ENCODE results near the gene AGBL1. TPM values are rescaled to one million over a fixed set of nuclear protein-coding genes. Genes with fewer than 3 reads are reported as not detected.

The AGBL1 gene
- total RNA-seq, 1 experiment from 2014 or later = not detected

DNA sequence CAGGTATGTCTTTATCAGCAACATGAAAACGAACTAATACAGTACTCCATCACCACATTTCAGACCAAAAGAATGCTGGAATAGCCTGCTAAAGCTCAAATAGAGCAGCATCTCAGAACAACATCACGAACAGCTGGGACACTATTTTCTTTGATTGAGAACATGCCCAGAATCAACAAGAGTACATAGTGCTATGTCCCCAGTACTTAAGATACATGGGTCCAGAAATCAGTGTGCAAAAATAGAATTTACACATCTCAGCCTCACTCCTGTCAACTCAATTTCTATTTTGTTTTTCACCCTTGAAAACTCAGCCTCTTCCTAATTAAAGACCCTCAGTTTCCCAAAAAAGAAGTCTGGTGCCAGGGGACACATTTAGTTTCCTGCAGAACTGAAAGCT is 753.9 kb downstream of the AGBL1 start:
- H3K4me1 ChIP-seq (ENCODE audit: insufficient read depth, low read length, poor library complexity, severe bottlenecking) = no peaks in the 10 kb centered on the region
- intact Hi-C loops (cut with micrococcal nuclease; ENCODE audit: unreplicated experiment) = no loop called here
- H3K4me3 ChIP-seq (ENCODE audit: low read depth, low read length, poor library complexity, severe bottlenecking) = no peak overlapping the region
- no peak for DNase-seq (ENCODE audit: low spot score)
- no peaks in the 10 kb centered on the region for H3K27me3 ChIP-seq (replicated peaks; ENCODE audit: insufficient read depth, low read depth, low read length, poor library complexity)
- ChIA-PET POLR2A (ENCODE audit: low non-redundant PET) (no interaction called here), CTCF (no interaction called here)
- no peak for TF ChIP-seq EZH2 (IDR thresholded peaks at IDR 0.05; ENCODE audit: borderline replicate concordance, low read depth, low read length, poor library complexity, severe bottlenecking)
- peaks cover 11% of the 10 kb centered on the region for H3K9me3 ChIP-seq (ENCODE audit: low read depth, low read length, poor library complexity, severe bottlenecking)
- H3K36me3 ChIP-seq (ENCODE audit: insufficient read depth, low read length, poor library complexity, severe bottlenecking) = no peaks in the 10 kb centered on the region
- no TSS peak for BruUV-seq (replicated peaks)
- H3K27ac ChIP-seq (ENCODE audit: low read depth, low read length, poor library complexity, severe bottlenecking) = no peak overlapping the region

DNA sequence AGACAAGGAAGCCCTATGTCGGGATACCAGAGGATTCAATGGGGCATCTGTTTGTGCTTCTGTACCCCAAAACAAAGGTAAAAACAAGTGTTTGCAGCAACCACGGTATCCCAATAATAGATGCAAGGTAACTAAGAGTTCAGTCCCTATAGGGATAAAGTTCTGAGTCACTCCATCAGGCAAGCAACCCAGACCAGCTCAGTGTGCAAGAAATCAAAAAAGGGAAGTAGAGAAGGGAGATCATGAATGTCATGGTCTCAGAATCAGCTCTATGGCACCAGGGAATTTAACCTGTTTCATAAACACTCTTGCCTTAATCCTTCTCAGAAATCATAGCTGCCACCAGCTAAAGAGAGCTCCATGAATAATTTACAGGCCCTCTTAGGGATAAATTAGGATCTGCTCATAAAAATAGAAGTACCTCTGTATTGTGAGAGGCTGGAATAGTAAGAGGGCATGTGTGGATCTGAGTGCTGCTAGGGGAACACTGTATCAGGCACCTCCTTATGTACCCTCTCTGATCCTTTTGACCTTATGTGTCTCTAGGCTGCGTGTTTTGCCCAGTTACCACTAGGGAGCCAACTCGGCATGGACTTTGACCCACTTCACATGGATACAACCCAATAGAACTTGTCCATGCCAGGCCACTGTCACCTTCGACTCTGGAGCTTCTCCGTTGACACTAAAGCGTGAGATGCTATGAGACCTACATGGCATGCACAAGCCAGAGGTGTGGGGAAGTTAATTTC is 754.6 kb downstream of the AGBL1 start:
- Histone ChIP-seq H3K27me3 (replicated peaks; ENCODE audit: insufficient read depth, low read depth, low read length, poor library complexity) (no peaks in the 10 kb centered on the region), H3K4me3 (ENCODE audit: low read depth, low read length, poor library complexity, severe bottlenecking) (no peak overlapping the region), H3K27ac (ENCODE audit: low read depth, low read length, poor library complexity, severe bottlenecking) (no peak overlapping the region), H3K36me3 (ENCODE audit: insufficient read depth, low read length, poor library complexity, severe bottlenecking) (no peaks in the 10 kb centered on the region), H3K9me3 (ENCODE audit: low read depth, low read length, poor library complexity, severe bottlenecking) (peaks cover 11% of the 10 kb centered on the region), H3K4me1 (ENCODE audit: insufficient read depth, low read length, poor library complexity, severe bottlenecking) (no peaks in the 10 kb centered on the region)
- ChIA-PET POLR2A (ENCODE audit: low non-redundant PET) (no interaction called here), CTCF (no interaction called here)
- no TSS peak for BruUV-seq (replicated peaks)
- no peak for DNase-seq (ENCODE audit: low spot score)
- TF ChIP-seq EZH2 (IDR thresholded peaks at IDR 0.05; ENCODE audit: borderline replicate concordance, low read depth, low read length, poor library complexity, severe bottlenecking) = no peak
- TF ChIP-seq, protein P1, sequence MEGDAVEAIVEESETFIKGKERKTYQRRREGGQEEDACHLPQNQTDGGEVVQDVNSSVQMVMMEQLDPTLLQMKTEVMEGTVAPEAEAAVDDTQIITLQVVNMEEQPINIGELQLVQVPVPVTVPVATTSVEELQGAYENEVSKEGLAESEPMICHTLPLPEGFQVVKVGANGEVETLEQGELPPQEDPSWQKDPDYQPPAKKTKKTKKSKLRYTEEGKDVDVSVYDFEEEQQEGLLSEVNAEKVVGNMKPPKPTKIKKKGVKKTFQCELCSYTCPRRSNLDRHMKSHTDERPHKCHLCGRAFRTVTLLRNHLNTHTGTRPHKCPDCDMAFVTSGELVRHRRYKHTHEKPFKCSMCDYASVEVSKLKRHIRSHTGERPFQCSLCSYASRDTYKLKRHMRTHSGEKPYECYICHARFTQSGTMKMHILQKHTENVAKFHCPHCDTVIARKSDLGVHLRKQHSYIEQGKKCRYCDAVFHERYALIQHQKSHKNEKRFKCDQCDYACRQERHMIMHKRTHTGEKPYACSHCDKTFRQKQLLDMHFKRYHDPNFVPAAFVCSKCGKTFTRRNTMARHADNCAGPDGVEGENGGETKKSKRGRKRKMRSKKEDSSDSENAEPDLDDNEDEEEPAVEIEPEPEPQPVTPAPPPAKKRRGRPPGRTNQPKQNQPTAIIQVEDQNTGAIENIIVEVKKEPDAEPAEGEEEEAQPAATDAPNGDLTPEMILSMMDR (conservative IDR thresholded peaks at IDR 0.05; ENCODE audit: low read depth, low read length) = no peak
- intact Hi-C loops (cut with micrococcal nuclease; ENCODE audit: unreplicated experiment) = no loop called here

DNA sequence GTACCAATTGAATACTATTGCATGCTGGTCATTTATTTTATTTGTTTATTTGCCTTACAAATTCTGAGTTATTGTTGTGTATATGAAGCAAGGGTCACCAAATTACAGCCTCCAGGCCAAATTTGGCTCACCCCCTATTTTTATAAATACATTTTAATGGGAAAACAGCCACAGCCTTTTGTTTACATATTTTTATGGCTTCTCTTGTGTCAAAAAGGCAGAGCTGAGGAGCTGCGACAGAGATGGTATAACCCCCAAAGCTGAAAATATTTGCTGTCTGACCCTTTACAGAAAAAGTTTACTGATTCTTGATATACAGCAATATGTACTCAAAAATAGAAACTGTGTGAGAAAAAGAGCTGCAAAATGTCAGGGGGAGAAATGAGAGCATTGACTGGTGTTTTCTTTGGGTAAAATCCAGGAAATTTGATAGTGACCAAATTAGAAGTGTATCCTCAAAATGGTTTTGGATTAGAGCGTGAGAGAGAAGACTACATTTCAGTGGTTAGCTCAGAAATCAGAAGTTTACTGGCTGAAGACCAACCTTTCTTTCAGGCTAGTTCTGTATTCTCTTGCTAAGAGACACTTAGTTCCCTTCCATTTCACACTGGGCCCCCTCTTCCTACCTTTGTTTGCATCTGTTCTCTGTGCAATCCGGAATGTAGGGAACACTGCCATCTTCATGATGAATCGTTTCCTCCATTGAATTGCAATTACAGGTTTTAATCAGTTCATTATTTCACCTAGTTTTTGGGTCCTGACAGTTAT is 757.8 kb downstream of the AGBL1 start:
- H3K4me3 ChIP-seq (ENCODE audit: low read depth, low read length, poor library complexity, severe bottlenecking) = no peak overlapping the region
- no peaks in the 10 kb centered on the region for H3K4me1 ChIP-seq (ENCODE audit: insufficient read depth, low read length, poor library complexity, severe bottlenecking)
- no peak for DNase-seq (ENCODE audit: low spot score)
- POLR2A ChIA-PET (ENCODE audit: low non-redundant PET) = no interaction called here
- intact Hi-C loops (cut with micrococcal nuclease; ENCODE audit: unreplicated experiment) = no loop called here
- no peak overlapping the region for H3K27ac ChIP-seq (ENCODE audit: low read depth, low read length, poor library complexity, severe bottlenecking)
- CTCF ChIA-PET = no interaction called here
- BruUV-seq (replicated peaks) = no TSS peak
- no peaks in the 10 kb centered on the region for H3K36me3 ChIP-seq (ENCODE audit: insufficient read depth, low read length, poor library complexity, severe bottlenecking)
- H3K9me3 ChIP-seq (ENCODE audit: low read depth, low read length, poor library complexity, severe bottlenecking) = peaks cover 11% of the 10 kb centered on the region
- TF ChIP-seq, protein P1 (conservative IDR thresholded peaks at IDR 0.05; ENCODE audit: low read depth, low read length) = no peak
- no peak for TF ChIP-seq EZH2 (IDR thresholded peaks at IDR 0.05; ENCODE audit: borderline replicate concordance, low read depth, low read length, poor library complexity, severe bottlenecking)
- no peaks in the 10 kb centered on the region for H3K27me3 ChIP-seq (replicated peaks; ENCODE audit: insufficient read depth, low read depth, low read length, poor library complexity)
